Chondrocyte (in vitro differentiated cells): ENCODE results near the gene SMS. TPM values are rescaled to one million over a fixed set of nuclear protein-coding genes. Genes with fewer than 3 reads are reported as not detected.

ENCODE experiments used
- DNase-seq: peaks from one replicate; pipeline ENCODE4 v3.0.0; 2021; ENCODE audit warnings: mixed read lengths, low spot score
- H3K27ac Mint-ChIP-seq: one replicate; pipeline ENCODE4 v1.8.0; 2021; ENCODE audit warnings: mild to moderate bottlenecking, moderate library complexity, mixed read lengths; ENCODE audit not compliant: unreplicated experiment
- H3K27me3 Mint-ChIP-seq: 2 replicates; pipeline ENCODE4 v1.8.0; 2021; ENCODE audit warnings: low read depth, mixed read lengths
- H3K36me3 Mint-ChIP-seq: 2 replicates; pipeline ENCODE4 v1.8.0; 2021; ENCODE audit warnings: low read depth, mixed read lengths
- H3K4me1 Mint-ChIP-seq: 2 replicates; pipeline ENCODE4 v1.8.0; 2021; ENCODE audit warnings: low read depth, mild to moderate bottlenecking, mixed read lengths
- H3K4me3 Mint-ChIP-seq: one replicate; pipeline ENCODE4 v1.8.0; 2021; ENCODE audit warnings: mild to moderate bottlenecking, moderate library complexity, mixed read lengths; ENCODE audit not compliant: unreplicated experiment
- H3K9me3 Mint-ChIP-seq: 2 replicates; pipeline ENCODE4 v1.8.0; 2021; ENCODE audit warnings: low read depth, mixed read lengths
- total RNA-seq: library from RNA; stranded (reverse); gene quantifications from 3 replicates; pipeline ENCODE4 v1.2.1, GENCODE V29; 2021
- TF ChIP-seq, protein P1 (sequence below): fragments of 200-600 bp; sonication (generic); IDR thresholded peaks from 2 replicates; pipeline ENCODE4 v1.5.0; 2021; ENCODE audit warnings: antibody characterized with exemption, mild to moderate bottlenecking, moderate library complexity

SMS gene
- total RNA-seq, 1 donor from 2014 or later: 131 TPM

DNA sequence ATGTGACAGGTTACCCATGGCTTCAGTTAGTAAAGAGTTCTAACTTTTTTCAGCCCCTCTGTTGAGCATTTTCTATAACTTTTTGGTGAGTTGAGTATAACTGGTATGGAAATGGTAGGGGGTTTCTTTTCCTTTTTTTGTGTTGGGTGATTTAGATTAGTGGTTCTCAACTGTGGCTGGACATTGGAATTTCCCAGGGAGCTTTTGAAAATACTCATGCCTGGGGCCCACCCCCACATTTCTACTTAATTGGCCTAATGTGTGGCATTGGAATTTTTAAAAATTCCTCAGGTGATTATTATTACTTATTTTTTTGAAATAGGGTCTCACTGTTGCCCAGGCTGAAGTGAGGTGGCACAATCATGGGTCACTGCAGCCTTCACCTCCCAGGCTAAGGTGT lies 21.9 kb downstream of the SMS start:
- no peak overlapping the region for H3K4me3 Mint-ChIP-seq
- TF ChIP-seq, protein P1, sequence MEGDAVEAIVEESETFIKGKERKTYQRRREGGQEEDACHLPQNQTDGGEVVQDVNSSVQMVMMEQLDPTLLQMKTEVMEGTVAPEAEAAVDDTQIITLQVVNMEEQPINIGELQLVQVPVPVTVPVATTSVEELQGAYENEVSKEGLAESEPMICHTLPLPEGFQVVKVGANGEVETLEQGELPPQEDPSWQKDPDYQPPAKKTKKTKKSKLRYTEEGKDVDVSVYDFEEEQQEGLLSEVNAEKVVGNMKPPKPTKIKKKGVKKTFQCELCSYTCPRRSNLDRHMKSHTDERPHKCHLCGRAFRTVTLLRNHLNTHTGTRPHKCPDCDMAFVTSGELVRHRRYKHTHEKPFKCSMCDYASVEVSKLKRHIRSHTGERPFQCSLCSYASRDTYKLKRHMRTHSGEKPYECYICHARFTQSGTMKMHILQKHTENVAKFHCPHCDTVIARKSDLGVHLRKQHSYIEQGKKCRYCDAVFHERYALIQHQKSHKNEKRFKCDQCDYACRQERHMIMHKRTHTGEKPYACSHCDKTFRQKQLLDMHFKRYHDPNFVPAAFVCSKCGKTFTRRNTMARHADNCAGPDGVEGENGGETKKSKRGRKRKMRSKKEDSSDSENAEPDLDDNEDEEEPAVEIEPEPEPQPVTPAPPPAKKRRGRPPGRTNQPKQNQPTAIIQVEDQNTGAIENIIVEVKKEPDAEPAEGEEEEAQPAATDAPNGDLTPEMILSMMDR: no peak
- H3K4me1 Mint-ChIP-seq: peaks cover 56% of the 10 kb centered on the region
- H3K27me3 Mint-ChIP-seq: no peaks in the 10 kb centered on the region
- H3K9me3 Mint-ChIP-seq: no peaks in the 10 kb centered on the region
- H3K27ac Mint-ChIP-seq: peak overlapping the region; percentile 53
- no peak for DNase-seq
- H3K36me3 Mint-ChIP-seq: peaks cover under 1% of the 10 kb centered on the region

DNA sequence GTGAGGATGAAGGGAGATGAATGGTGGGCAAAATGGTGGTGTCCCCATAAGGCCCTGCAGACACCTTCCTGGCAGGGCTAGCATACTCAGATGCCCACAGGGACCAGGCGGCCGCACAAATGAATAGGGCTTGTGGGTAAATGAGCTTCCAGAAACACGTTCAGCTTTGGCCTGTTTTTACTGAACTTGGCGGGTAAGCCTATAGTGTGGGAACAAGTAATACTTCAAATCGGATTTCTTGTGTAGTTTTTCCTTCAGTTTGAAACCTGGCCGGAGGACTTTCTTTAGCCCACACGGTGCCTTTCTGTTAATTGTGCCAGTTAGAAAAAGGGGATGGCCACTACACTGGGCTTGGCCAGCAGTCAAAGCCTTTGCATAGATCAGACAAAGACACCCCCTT lies 22.8 kb downstream of the SMS start:
- peaks cover 3% of the 10 kb centered on the region for H3K36me3 Mint-ChIP-seq
- H3K27ac Mint-ChIP-seq: no peak overlapping the region

DNA sequence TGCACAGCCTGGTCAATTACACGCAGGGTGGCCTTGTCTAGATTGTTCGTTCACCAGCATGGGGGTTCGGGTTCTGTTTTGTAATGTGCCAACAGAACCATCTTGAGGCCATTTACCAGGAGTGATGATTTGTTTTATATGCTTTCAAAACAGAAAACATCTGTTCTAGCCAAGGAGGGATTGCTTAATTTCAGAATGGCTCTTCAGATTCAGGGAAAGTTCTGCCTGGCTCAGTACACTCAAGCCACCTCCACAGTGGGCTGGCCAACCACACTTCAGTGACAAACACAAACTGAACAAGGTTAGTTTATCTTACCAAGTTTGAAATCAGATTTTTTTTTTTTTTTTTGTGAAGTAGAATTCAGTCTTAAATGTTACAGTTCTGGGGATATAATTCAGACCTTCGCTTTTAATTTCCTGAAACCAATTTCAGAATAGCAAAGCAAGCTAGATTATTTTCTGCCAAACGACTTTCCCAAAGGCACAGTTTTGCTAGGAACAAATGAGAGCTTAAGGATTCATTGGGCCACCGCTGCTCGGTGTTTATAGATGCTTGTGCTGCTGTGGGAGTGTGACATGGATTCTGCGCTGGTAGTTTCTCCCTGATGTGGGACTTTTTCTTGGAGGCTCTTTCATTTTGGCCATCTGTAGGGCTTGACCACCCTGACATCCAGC lies 23.4 kb downstream of the SMS start:
- peaks cover 56% of the 10 kb centered on the region for H3K4me1 Mint-ChIP-seq
- peaks cover 5% of the 10 kb centered on the region for H3K36me3 Mint-ChIP-seq
- no peaks in the 10 kb centered on the region for H3K9me3 Mint-ChIP-seq
- H3K27ac Mint-ChIP-seq: no peak overlapping the region
- no peak for DNase-seq
- TF ChIP-seq, protein P1: no peak
- H3K4me3 Mint-ChIP-seq: no peak overlapping the region
- no peaks in the 10 kb centered on the region for H3K27me3 Mint-ChIP-seq

More for the DNA sequence above, 22.8 kb downstream of the SMS start:
- no peaks in the 10 kb centered on the region for H3K27me3 Mint-ChIP-seq
- TF ChIP-seq, protein P1: no peak
- DNase-seq: no peak
- H3K9me3 Mint-ChIP-seq: no peaks in the 10 kb centered on the region
- peaks cover 56% of the 10 kb centered on the region for H3K4me1 Mint-ChIP-seq
- H3K4me3 Mint-ChIP-seq: no peak overlapping the region

DNA sequence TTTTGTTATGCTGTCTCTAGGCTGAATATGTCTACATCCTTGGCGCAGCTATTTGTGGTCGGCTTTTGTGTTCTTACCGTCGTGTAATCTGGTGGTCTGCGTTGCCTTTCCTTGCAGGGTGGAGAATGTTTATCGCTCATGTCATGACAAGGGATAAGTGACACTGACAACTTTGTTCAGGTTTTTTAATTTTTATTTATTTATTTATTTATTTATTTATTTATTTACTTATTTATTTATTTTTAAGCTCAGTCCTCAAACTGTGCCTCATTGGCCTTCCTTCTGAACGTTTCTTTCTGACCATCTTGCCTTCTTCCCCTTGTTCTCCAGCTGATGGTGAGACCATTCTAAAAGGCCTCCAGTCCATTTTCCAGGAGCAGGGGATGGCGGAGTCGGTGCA lies 26.4 kb downstream of the SMS start:
- peaks cover 37% of the 10 kb centered on the region for H3K4me1 Mint-ChIP-seq
- H3K4me3 Mint-ChIP-seq: no peak overlapping the region
- no peak for DNase-seq
- peaks cover 14% of the 10 kb centered on the region for H3K36me3 Mint-ChIP-seq
- no peaks in the 10 kb centered on the region for H3K27me3 Mint-ChIP-seq
- no peak overlapping the region for H3K27ac Mint-ChIP-seq
- H3K9me3 Mint-ChIP-seq: no peaks in the 10 kb centered on the region
- TF ChIP-seq, protein P1: no peak

DNA sequence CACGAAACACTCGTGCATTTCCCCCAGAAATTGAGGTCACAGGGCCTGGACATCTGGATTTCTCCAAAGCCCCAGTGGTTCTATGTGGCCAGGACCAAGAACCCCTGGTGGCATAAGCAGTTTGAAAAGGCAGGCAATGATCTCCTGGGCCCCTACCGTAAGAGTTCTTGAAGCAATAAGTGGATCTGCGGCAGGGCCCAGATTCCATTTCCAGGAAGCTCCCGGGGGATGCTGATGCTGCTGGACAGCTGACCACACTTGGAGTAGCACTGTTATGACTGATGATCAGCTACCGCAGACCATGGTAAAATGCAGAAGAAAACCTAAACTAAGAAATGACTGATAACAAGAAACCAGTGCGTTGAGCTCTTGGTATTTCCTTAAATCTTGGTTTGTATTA lies 27.8 kb downstream of the SMS start:
- Mint-ChIP-seq H3K4me3 (no peak overlapping the region), H3K9me3 (no peaks in the 10 kb centered on the region), H3K27ac (no peak overlapping the region), H3K4me1 (peaks cover 35% of the 10 kb centered on the region), H3K27me3 (no peaks in the 10 kb centered on the region), H3K36me3 (peaks cover 23% of the 10 kb centered on the region)
- no peak for DNase-seq
- TF ChIP-seq, protein P1: no peak
